GM12872 (cell line): ENCODE data around the gene GLI3.

Experiments
- TF ChIP-seq, protein P1 (sequence below): IDR thresholded peaks from 3 replicates; pipeline ENCODE4 v1.5.1; 2011; ENCODE audit warnings: low read depth, mild to moderate bottlenecking, low read length, moderate library complexity; ENCODE audit not compliant: insufficient read depth

The GLI3 gene

DNA sequence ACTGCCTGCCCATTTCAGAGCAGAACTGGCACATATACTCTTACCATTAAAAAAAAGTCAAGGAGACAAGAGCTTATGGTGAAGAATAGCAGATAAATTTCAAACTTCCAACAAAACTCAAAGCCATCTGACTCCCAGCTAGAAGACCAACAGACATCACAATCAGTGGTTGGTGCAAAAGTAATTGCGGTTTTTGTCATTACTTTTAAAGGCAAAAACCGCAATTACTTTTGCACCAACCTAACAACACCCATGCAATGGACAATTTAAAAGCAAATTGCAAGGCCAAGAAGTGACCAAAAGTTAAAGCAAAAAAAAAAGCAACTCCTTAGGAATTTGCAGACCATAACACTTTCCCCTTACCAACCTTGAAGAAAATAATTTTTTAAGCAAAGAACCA is 18.8 kb downstream of the GLI3 start:
- TF ChIP-seq, protein P1, sequence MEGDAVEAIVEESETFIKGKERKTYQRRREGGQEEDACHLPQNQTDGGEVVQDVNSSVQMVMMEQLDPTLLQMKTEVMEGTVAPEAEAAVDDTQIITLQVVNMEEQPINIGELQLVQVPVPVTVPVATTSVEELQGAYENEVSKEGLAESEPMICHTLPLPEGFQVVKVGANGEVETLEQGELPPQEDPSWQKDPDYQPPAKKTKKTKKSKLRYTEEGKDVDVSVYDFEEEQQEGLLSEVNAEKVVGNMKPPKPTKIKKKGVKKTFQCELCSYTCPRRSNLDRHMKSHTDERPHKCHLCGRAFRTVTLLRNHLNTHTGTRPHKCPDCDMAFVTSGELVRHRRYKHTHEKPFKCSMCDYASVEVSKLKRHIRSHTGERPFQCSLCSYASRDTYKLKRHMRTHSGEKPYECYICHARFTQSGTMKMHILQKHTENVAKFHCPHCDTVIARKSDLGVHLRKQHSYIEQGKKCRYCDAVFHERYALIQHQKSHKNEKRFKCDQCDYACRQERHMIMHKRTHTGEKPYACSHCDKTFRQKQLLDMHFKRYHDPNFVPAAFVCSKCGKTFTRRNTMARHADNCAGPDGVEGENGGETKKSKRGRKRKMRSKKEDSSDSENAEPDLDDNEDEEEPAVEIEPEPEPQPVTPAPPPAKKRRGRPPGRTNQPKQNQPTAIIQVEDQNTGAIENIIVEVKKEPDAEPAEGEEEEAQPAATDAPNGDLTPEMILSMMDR: no peak

DNA sequence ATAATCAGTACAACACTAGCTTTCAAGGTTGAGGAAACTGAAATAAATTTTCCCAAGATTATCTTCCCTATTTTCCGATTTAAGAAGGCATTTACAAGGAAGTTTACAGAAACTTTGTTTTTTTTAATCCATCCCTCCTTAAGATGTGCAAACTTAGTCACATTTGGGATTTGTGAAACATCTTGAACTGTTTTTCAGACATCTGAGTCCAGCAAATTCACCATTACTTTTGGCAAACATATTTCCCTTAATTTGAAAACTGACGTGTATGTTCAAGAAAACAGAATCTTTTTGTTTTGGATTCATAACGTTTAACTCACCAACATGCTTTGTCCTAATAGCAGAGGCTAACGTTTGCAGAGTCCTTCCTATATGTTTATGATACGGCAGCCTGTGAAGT is 19.5 kb downstream of the GLI3 start:
- TF ChIP-seq, protein P1: no peak

GRCh38 chr7:42217053-42217452 is 20.0 kb downstream of the GLI3 start:
- TF ChIP-seq, protein P1: no peak

DNA sequence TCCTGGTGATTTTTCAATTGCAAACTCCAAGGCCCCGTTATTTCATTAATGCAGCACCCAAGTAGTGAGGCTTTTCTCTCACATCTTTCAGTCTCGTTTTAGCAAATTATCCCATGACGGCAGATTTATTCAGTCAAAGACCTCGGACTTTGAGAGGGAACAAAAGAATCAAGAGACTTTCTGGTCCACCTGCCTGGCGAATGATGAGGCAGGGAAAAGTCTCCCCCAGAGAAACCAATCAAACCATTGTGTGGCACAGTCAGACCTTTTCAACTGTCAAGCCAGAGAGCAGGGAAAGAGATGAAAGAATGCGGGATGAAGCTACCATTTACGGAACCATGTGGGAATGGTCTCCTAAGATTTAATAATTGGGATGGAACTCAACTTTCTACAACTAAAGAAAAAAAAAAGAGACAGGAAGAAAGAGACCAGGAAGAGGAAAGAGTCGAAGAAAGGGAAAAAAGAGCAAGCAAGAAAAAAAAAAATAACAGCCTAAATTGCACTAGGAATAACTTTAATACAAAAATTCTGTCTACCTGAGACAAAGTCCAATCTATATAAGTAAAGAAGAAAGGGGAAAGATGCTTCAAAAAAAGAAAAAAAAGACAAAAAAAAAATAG is 22.8 kb downstream of the GLI3 start:
- TF ChIP-seq, protein P1: no peak

DNA sequence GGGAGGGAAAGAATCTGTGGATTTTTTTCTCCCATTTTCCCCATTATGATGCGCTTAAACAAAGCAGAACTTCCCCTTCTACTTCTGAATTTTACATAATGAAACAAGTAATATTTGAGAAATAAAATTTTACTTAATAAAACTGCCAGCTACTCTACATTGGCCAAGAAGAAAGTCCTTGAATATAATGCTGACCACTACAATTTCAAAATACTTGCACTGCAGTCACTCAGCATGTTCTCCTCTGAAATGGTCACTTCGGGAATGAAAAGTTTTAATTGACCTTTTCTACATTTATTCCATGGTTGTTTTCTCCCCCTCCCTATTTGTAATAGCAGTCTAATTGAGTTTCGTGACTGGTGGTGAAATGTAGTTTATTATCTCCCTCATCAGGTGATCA is 23.9 kb downstream of the GLI3 start:
- TF ChIP-seq, protein P1: no peak

GRCh38 chr7:42212541-42213090 is 24.4 kb downstream of the GLI3 start:
- TF ChIP-seq, protein P1: no peak

DNA sequence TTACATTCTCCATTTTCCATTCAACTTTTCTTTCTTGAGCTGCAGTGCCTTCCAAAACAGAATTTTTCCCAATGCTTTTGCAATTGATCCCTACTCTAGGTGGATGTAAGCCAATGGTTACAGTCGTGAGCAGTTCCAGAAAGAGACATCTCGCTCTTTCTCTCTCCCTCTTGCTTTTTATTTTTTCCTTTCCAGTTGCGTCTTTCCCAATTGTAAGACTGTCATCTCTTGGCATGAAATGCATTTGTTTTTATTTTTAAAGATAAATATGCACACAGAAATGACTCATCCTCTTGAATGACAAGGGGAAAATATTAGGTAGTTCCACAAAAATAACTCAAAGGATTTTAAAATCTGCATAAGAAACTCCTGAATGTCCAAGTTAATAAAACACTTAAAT is 25.1 kb downstream of the GLI3 start:
- TF ChIP-seq, protein P1: no peak
